GM18520 (cell line): ENCODE results near the gene BPIFB6.

ENCODE experiments used
- ATAC-seq: cut with Tn5 transposase; IDR thresholded peaks from one replicate; pipeline ENCODE4 v1.9.1; 2021; ENCODE audit not compliant: unreplicated experiment

The BPIFB6 gene

GRCh38 chr20:33082546-33082945 lies 51.1 kb downstream of the BPIFB6 start:
- no peak for ATAC-seq

GRCh38 chr20:33083544-33084340 lies 52.3 kb downstream of the BPIFB6 start:
- ATAC-seq, result no peak

- no peak for ATAC-seq
Observed at GRCh38 chr20:33084722-33085121, 53.3 kb downstream of the BPIFB6 start.

DNA sequence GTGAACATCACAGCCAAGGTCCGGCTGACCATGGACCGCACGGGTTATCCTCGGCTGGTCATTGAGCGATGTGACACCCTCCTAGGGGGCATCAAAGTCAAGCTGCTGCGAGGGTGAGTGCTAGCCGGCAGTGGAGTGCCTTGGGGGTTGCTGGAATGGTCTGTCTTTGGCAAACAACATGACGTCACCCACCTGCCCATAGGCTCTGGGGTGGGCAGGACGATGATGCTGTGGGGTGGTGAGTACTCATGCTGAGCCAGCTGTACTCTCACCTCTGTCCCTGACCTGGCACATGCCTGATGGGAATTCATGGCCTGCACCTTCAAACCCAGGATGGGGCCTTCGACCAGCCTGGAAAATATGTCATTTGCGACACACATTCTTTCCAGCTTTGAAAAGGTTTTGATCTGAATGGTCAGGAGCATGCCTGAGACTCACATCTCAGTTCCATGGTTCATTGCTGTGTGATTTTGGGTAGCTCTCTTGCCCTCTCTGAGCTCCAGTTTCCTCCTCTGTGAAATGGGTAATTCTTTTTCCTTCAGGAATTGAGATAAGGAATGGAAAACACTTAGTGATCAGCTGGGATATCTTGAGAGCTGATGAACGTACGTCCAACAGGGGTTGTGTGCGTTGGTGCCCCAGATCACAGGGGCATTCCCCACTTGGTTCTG lies 54.7 kb downstream of the BPIFB6 start:
- ATAC-seq, result no peak

GRCh38 chr20:33091147-33091546 lies 59.7 kb downstream of the BPIFB6 start:
- no peak for ATAC-seq

DNA sequence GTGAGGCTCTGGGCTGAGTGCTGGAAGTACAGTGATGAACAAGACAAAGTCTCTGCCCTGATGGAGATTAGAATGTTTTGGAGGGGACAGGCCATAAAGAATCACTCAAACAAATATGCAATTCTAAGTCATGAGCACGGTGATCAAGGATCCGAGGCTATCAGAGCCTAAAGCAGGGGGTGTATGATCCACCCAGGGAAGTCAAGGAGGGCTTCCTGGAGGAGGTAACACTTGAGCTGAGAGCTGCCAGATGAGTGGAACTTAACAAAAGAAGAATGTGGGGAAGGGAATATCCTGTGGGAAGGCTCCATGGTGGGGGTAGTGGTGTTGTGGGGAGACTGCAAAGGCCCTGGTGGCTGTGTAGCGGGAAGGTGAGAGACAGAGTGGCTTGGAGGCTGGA lies 60.2 kb downstream of the BPIFB6 start:
- no peak for ATAC-seq

GRCh38 chr20:33092361-33092760 lies 60.9 kb downstream of the BPIFB6 start:
- ATAC-seq, result no peak

- ATAC-seq, result no peak
Observed at GRCh38 chr20:33093074-33093473, 61.6 kb downstream of the BPIFB6 start.

DNA sequence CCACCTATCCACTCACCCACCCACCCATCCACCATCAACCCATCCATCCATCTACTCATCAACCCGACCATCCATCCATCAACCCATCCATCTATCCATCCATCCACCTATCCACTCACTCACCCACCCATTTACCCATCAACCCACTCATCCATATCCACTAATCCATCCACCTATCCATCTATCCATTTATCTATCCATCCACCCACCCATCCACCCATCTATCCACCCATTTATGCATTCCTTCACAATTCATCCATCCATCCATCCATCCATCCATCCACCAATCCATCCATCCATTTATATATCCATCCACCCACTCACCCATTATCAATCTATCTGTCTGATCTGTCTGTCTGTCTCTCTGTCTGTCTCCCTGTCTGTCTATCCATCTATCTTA lies 62.1 kb downstream of the BPIFB6 start:
- ATAC-seq, result no peak
